MM.1S (cell line): ENCODE measurements around the gene MSL2.

Source experiments
- DNase-seq: peaks from one replicate; pipeline ENCODE4 v3.0.0-alpha.2; 2015
- H2AFZ ChIP-seq: fragments of 300-600 bp; sonication (generic); 2 replicates; pipeline ENCODE4 v1.6.0; 2016; ENCODE audit warnings: antibody characterized with exemption, low read length
- H3F3A ChIP-seq: fragments of 300-600 bp; sonication (generic); 2 replicates; pipeline ENCODE4 v1.6.1; 2016; ENCODE audit warnings: mild to moderate bottlenecking, antibody characterized with exemption, low read length, moderate library complexity, mixed read lengths; ENCODE audit not compliant: insufficient read depth
- H3K27ac ChIP-seq: fragments of 300-600 bp; sonication (generic); 2 replicates; pipeline ENCODE4 v1.5.1; 2016; ENCODE audit warnings: mild to moderate bottlenecking, low read length
- H3K27me3 ChIP-seq: fragments of 300-600 bp; sonication (generic); replicated peaks from 2 replicates; pipeline ENCODE4 v1.6.0; 2016; ENCODE audit warnings: low read length; ENCODE audit not compliant: insufficient read depth
- H3K36me3 ChIP-seq: fragments of 300-600 bp; sonication (generic); replicated peaks from 2 replicates; pipeline ENCODE4 v1.6.1; 2016; ENCODE audit warnings: mild to moderate bottlenecking, low read length, mixed read lengths; ENCODE audit not compliant: insufficient read depth
- H3K4me1 ChIP-seq: fragments of 300-600 bp; sonication (generic); 2 replicates; pipeline ENCODE4 v1.6.1; 2016; ENCODE audit warnings: low read length, mixed read lengths
- H3K4me2 ChIP-seq: fragments of 300-600 bp; sonication (generic); 2 replicates; pipeline ENCODE4 v1.6.0; 2016; ENCODE audit warnings: low read depth, low read length
- H3K4me3 ChIP-seq: fragments of 300-600 bp; sonication (generic); 2 replicates; pipeline ENCODE4 v1.5.1; 2016; ENCODE audit warnings: low read length, mixed read lengths
- H3K79me2 ChIP-seq: fragments of 300-600 bp; sonication (generic); 2 replicates; pipeline ENCODE4 v1.6.1; 2016; ENCODE audit warnings: mixed run types, low read length, mixed read lengths
- H3K9ac ChIP-seq: fragments of 300-600 bp; sonication (generic); 2 replicates; pipeline ENCODE4 v1.6.1; 2016; ENCODE audit warnings: low read length, mixed read lengths
- H3K9me2 ChIP-seq: fragments of 300-600 bp; sonication (generic); replicated peaks from 2 replicates; pipeline ENCODE4 v1.6.1; 2016; ENCODE audit warnings: mild to moderate bottlenecking, low read length, mixed read lengths; ENCODE audit not compliant: insufficient read depth
- H3K9me3 ChIP-seq: fragments of 300-600 bp; sonication (generic); replicated peaks from 2 replicates; pipeline ENCODE4 v1.6.1; 2016; ENCODE audit warnings: mild to moderate bottlenecking, low read length, mixed read lengths; ENCODE audit not compliant: insufficient read depth
- H4K20me1 ChIP-seq: fragments of 300-600 bp; sonication (generic); 2 replicates; pipeline ENCODE4 v1.6.1; 2016; ENCODE audit warnings: mild to moderate bottlenecking, low read length, moderate library complexity, mixed read lengths; ENCODE audit not compliant: insufficient read depth
- EZH2 ChIP-seq: fragments of 300-600 bp; sonication (generic); optimal IDR thresholded peaks from 2 replicates; pipeline ENCODE3; 2017; ENCODE audit warnings: low read depth, mild to moderate bottlenecking, antibody characterized with exemption, low read length, mixed read lengths
- EZH2phosphoT487 ChIP-seq: fragments of 300-600 bp; sonication (generic); IDR thresholded peaks from 2 replicates; pipeline ENCODE4 v1.6.1; 2018; ENCODE audit warnings: antibody characterized with exemption, low read length
- TF ChIP-seq, protein P1 (sequence below): fragments of 300-600 bp; sonication (generic); IDR thresholded peaks from 2 replicates; pipeline ENCODE4 v1.5.1; 2016; ENCODE audit warnings: antibody characterized with exemption, low read length, mixed read lengths

Gene MSL2, protein sequence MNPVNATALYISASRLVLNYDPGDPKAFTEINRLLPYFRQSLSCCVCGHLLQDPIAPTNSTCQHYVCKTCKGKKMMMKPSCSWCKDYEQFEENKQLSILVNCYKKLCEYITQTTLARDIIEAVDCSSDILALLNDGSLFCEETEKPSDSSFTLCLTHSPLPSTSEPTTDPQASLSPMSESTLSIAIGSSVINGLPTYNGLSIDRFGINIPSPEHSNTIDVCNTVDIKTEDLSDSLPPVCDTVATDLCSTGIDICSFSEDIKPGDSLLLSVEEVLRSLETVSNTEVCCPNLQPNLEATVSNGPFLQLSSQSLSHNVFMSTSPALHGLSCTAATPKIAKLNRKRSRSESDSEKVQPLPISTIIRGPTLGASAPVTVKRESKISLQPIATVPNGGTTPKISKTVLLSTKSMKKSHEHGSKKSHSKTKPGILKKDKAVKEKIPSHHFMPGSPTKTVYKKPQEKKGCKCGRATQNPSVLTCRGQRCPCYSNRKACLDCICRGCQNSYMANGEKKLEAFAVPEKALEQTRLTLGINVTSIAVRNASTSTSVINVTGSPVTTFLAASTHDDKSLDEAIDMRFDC

DNA sequence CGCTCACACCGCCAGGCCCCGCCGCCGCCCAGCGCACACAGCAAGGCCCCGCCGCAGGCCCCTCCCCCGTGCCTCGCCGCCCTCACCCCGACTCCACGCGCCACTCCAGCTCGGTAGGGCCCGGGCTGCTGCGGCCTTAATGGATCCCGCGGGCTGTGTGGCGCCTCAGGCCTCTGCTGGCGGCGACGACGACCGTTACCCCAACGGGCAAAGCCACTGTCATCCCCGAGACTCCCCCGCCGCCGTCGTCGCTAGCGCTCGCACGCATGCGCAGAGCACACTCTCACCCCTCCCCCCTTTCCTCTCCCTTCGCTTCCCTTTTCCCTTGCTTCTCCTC is at the start of gene MSL2:
Gene MSL2, minus strand, starts transcription at position 272 of the 337 bp plus-strand sequence. CDS start 1,222 bp downstream, outside the sequence.
- H3K27me3 ChIP-seq: no peaks in the 10 kb centered on the region
- no peaks in the 10 kb centered on the region for H3K9me3 ChIP-seq
- H3F3A ChIP-seq: peaks cover 62% of the 10 kb centered on the region
- no peak for DNase-seq
- peaks cover 33% of the 10 kb centered on the region for H4K20me1 ChIP-seq
- no peaks in the 10 kb centered on the region for H3K36me3 ChIP-seq
- peak within 1 kb of the TSS; percentile 96 for H3K9ac ChIP-seq
- H3K4me3 ChIP-seq: peak within 1 kb of the TSS; percentile 76
- peaks cover 6% of the 10 kb centered on the region for H3K4me1 ChIP-seq
- H2AFZ ChIP-seq: peak within 1 kb of the TSS; percentile 92
- peak within 1 kb of the TSS; percentile 96 for H3K4me2 ChIP-seq
- peaks cover 54% of the 10 kb centered on the region for H3K79me2 ChIP-seq
- H3K9me2 ChIP-seq: no peaks in the 10 kb centered on the region
- H3K27ac ChIP-seq: peak within 1 kb of the TSS; percentile 98
- TF ChIP-seq EZH2phosphoT487: no peak
- TF ChIP-seq, protein P1, sequence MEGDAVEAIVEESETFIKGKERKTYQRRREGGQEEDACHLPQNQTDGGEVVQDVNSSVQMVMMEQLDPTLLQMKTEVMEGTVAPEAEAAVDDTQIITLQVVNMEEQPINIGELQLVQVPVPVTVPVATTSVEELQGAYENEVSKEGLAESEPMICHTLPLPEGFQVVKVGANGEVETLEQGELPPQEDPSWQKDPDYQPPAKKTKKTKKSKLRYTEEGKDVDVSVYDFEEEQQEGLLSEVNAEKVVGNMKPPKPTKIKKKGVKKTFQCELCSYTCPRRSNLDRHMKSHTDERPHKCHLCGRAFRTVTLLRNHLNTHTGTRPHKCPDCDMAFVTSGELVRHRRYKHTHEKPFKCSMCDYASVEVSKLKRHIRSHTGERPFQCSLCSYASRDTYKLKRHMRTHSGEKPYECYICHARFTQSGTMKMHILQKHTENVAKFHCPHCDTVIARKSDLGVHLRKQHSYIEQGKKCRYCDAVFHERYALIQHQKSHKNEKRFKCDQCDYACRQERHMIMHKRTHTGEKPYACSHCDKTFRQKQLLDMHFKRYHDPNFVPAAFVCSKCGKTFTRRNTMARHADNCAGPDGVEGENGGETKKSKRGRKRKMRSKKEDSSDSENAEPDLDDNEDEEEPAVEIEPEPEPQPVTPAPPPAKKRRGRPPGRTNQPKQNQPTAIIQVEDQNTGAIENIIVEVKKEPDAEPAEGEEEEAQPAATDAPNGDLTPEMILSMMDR: no peak
- no peak for TF ChIP-seq EZH2

DNA sequence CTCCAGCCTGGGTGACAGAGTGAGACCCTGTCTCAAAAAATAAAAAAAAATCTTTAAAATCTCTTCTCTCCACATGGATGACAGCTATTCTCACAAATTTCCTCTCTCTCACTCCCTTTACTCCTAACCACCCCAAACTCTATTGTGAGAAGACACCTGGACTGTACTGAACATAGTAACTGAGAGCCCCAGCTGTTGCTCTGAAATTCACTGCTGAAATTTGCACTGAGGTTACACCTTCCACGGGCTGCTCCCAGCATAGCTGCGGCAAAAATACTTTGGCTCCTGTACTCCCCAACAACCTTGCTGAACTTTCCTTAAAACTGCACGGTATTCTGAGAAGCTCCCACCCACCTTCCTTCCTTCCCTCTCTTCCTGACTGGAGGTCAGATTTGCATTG is 49.6 kb upstream of the MSL2 start:
- peak overlapping the region; percentile 64; the same call in 1 of the 2 replicates for H3K27ac ChIP-seq

DNA sequence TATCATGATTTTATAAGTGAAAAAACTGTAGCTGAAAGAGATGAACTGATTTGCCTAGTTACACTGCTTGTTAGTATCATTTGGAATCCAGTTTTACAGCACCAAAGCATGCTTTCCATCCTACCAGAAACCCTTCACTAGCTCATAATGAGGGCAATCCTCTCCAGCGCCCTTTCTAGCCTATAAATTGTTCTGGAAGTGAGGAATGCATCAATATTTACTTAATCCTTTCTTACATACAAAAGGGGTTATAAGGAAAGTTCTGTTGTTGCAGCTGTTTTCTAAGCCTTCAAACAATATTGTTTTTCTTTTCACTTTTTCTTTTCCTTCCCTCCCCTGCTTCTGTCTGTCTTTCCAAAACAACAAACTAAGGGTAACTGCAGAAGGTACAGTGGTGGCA is 43.0 kb upstream of the MSL2 start:
- no peaks in the 10 kb centered on the region for H3F3A ChIP-seq
- no peaks in the 10 kb centered on the region for H3K4me1 ChIP-seq
- H3K9me2 ChIP-seq: no peaks in the 10 kb centered on the region
- no peak overlapping the region for H3K27ac ChIP-seq
- no peak overlapping the region for H3K9ac ChIP-seq
- H2AFZ ChIP-seq: no peak overlapping the region
- no peaks in the 10 kb centered on the region for H3K9me3 ChIP-seq
- no peaks in the 10 kb centered on the region for H4K20me1 ChIP-seq
- H3K27me3 ChIP-seq: no peaks in the 10 kb centered on the region
- no peak overlapping the region for H3K4me3 ChIP-seq
- no peak overlapping the region for H3K4me2 ChIP-seq
- H3K79me2 ChIP-seq: no peaks in the 10 kb centered on the region
- no peak for TF ChIP-seq EZH2phosphoT487
- DNase-seq: no peak
- no peaks in the 10 kb centered on the region for H3K36me3 ChIP-seq

More for the DNA sequence above, 49.6 kb upstream of the MSL2 start:
- H4K20me1 ChIP-seq: no peaks in the 10 kb centered on the region
- peak; percentile 54 for DNase-seq
- H3K9me2 ChIP-seq: no peaks in the 10 kb centered on the region
- peaks cover 27% of the 10 kb centered on the region for H3F3A ChIP-seq
- H3K27me3 ChIP-seq: no peaks in the 10 kb centered on the region
- H3K4me1 ChIP-seq: peaks cover 40% of the 10 kb centered on the region
- peak overlapping the region; percentile 59 for H2AFZ ChIP-seq
- H3K4me2 ChIP-seq: peak overlapping the region; percentile 75
- no peaks in the 10 kb centered on the region for H3K36me3 ChIP-seq
- no peaks in the 10 kb centered on the region for H3K9me3 ChIP-seq
- peak overlapping the region; percentile 20; the same call in 1 of the 2 replicates for H3K9ac ChIP-seq
- no peak for TF ChIP-seq EZH2
- no peaks in the 10 kb centered on the region for H3K79me2 ChIP-seq
- H3K4me3 ChIP-seq: no peak overlapping the region; the same call in 1 of the 2 replicates

DNA sequence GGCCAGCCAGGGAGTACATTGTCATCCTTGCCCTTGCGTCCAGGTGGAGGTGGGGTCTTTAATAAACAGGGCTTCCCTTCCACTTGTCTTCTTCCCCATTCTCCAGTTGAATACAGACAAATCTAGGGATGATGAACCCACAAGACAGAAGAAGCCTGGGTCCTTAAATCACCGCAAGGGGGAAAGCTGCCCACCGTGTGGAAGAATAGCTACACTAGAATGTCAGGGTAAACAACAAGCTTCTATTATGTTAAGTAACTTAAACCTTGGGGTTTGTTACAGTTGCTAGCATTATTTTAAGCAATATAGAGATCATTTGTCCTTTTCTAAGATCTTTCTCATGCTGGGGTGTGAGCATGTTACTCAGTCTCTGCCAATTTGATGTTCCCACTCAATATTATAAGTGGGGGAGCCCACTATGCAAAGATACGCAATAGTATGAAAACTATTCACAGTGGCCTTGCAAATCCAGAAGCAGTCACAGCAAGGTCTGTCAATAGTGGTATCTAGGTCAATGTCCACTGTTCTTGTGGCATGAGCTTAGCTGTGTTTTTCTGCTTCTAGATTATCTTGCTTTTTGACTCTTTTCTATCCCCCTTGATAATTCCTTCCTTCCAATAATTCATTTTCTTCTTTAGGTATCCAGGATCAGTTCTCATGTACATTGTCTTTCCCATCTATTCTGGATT is 42.0 kb upstream of the MSL2 start:
- Histone ChIP-seq H3F3A (no peaks in the 10 kb centered on the region), H3K79me2 (no peaks in the 10 kb centered on the region), H3K27ac (no peak overlapping the region), H3K36me3 (no peaks in the 10 kb centered on the region), H3K4me1 (peaks cover 4% of the 10 kb centered on the region), H3K4me2 (no peak overlapping the region), H3K9me2 (no peaks in the 10 kb centered on the region), H2AFZ (no peak overlapping the region), H3K9me3 (no peaks in the 10 kb centered on the region), H3K4me3 (no peak overlapping the region), H3K27me3 (no peaks in the 10 kb centered on the region), H4K20me1 (no peaks in the 10 kb centered on the region), H3K9ac (no peak overlapping the region)
- TF ChIP-seq EZH2phosphoT487 (no peak), EZH2 (no peak)
- TF ChIP-seq, protein P1: no peak
- no peak for DNase-seq
